ENCODE results near the gene CUEDC1.

The CUEDC1 gene

GRCh38 chr17:57895382-57896060, 59.7 kb downstream of the CUEDC1 start:
- Histone ChIP-seq H3K79me1 (ENCODE audit: low read depth, low read length) (peaks cover 5% of the 10 kb centered on the region), H3K18ac (ENCODE audit: low read length) (peak overlapping the region; percentile 88), H2BK5ac (ENCODE audit: low read length) (no peak overlapping the region), H3K23ac (ENCODE audit: low read depth, low read length, poor library complexity) (no peak overlapping the region), H3K14ac (ENCODE audit: low read length) (peak overlapping the region; percentile 27), H3K4me1 (ENCODE audit: control insufficient read depth in 2 of 2, insufficient read depth in 1 of 2, low read depth in 1 of 2, low read length in 2 of 2) (peaks cover 41 to 47% of the 10 kb centered on the region in 2 donors), H2BK15ac (ENCODE audit: low read length) (peak overlapping the region; percentile 59), H2AFZ (ENCODE audit: low read length) (no peak overlapping the region), H2BK12ac (ENCODE audit: low read length) (peak overlapping the region; percentile 97), H3K9ac (ENCODE audit: low read depth, low read length, poor library complexity) (no peak overlapping the region), H3K36me3 (replicated peaks in 1 of 2; ENCODE audit: control insufficient read depth in 2 of 2, insufficient read depth in 2 of 2, low read length in 2 of 2) (peaks cover 0 to 10% of the 10 kb centered on the region in 2 donors), H2BK120ac (ENCODE audit: low read depth, low read length) (no peak overlapping the region), H4K8ac (ENCODE audit: low read depth, low read length) (no peak overlapping the region), H3K27me3 (ENCODE audit: control insufficient read depth in 3 of 3, insufficient read depth in 3 of 3, low read depth in 1 of 3, low read length in 3 of 3) (no peaks in the 10 kb centered on the region), H3K9me3 (replicated peaks in 1 of 2; ENCODE audit: control insufficient read depth in 2 of 2, insufficient read depth in 1 of 2, low read depth in 1 of 2, low read length in 2 of 2) (no peaks in the 10 kb centered on the region), H3K4ac (ENCODE audit: low read length) (no peak overlapping the region), H3K4me3 (ENCODE audit: low read length in 2 of 2) (no peak overlapping the region), H2AK5ac (ENCODE audit: low read depth, low read length) (peak overlapping the region; percentile 93), H3K4me2 (ENCODE audit: insufficient read depth, low read length, poor library complexity, severe bottlenecking) (no peak overlapping the region), H4K91ac (ENCODE audit: low read depth, low read length, poor library complexity) (no peak overlapping the region), H3K27ac (replicated peaks; ENCODE audit: low read length) (no peak overlapping the region)
- no CpG with 5 or more reads among the region's 8 CpGs for WGBS, 2 donors (ENCODE audit: extremely low coverage in 2 of 2, insufficient read length in 2 of 2, insufficient replicate concordance in 1 of 2)
- no peak for DNase-seq (ENCODE audit: low spot score)

- WGBS, 2 donors (ENCODE audit: extremely low coverage in 2 of 2, insufficient read length in 2 of 2, insufficient replicate concordance in 1 of 2) = no CpG with 5 or more reads among the region's 1 CpG
- no peak overlapping the region for H3K23ac ChIP-seq (ENCODE audit: low read depth, low read length, poor library complexity)
- H3K36me3 ChIP-seq (replicated peaks in 1 of 2; ENCODE audit: control insufficient read depth in 2 of 2, insufficient read depth in 2 of 2, low read length in 2 of 2) = peaks cover 0 to 10% of the 10 kb centered on the region in 2 donors
- no peaks in the 10 kb centered on the region for H3K9me3 ChIP-seq (replicated peaks in 1 of 2; ENCODE audit: control insufficient read depth in 2 of 2, insufficient read depth in 1 of 2, low read depth in 1 of 2, low read length in 2 of 2)
- H3K9ac ChIP-seq (ENCODE audit: low read depth, low read length, poor library complexity) = no peak overlapping the region
- H3K4me1 ChIP-seq (ENCODE audit: control insufficient read depth in 2 of 2, insufficient read depth in 1 of 2, low read depth in 1 of 2, low read length in 2 of 2) = peaks cover 38 to 40% of the 10 kb centered on the region in 2 donors
- H2BK12ac ChIP-seq (ENCODE audit: low read length) = peak overlapping the region; percentile 53
- H4K91ac ChIP-seq (ENCODE audit: low read depth, low read length, poor library complexity) = no peak overlapping the region
- no peak overlapping the region for H3K14ac ChIP-seq (ENCODE audit: low read length)
- no peak overlapping the region for H3K4ac ChIP-seq (ENCODE audit: low read length)
- H3K4me2 ChIP-seq (ENCODE audit: insufficient read depth, low read length, poor library complexity, severe bottlenecking) = no peak overlapping the region
- H4K8ac ChIP-seq (ENCODE audit: low read depth, low read length) = no peak overlapping the region
- no peak overlapping the region for H2AK5ac ChIP-seq (ENCODE audit: low read depth, low read length)
- peaks cover 5% of the 10 kb centered on the region for H3K79me1 ChIP-seq (ENCODE audit: low read depth, low read length)
- H2BK15ac ChIP-seq (ENCODE audit: low read length) = no peak overlapping the region
- no peak overlapping the region for H2BK5ac ChIP-seq (ENCODE audit: low read length)
- H2BK120ac ChIP-seq (ENCODE audit: low read depth, low read length) = peak overlapping the region; percentile 17
- DNase-seq (ENCODE audit: low spot score) = no peak
- peak overlapping the region; percentile 71 for H3K18ac ChIP-seq (ENCODE audit: low read length)
- no peaks in the 10 kb centered on the region for H3K27me3 ChIP-seq (ENCODE audit: control insufficient read depth in 3 of 3, insufficient read depth in 3 of 3, low read depth in 1 of 3, low read length in 3 of 3)
- no peak overlapping the region for H3K4me3 ChIP-seq (ENCODE audit: low read length in 2 of 2)
- no peak overlapping the region for H2AFZ ChIP-seq (ENCODE audit: low read length)
- no peak overlapping the region for H3K27ac ChIP-seq (replicated peaks; ENCODE audit: low read length)
Observed at GRCh38 chr17:57894848-57895247, 60.4 kb downstream of the CUEDC1 start.

- H3K4ac ChIP-seq (ENCODE audit: low read length) = no peak overlapping the region
- peak overlapping the region; percentile 95 for H3K27ac ChIP-seq (replicated peaks; ENCODE audit: low read length)
- H2BK12ac ChIP-seq (ENCODE audit: low read length) = no peak overlapping the region
- no peaks in the 10 kb centered on the region for H3K27me3 ChIP-seq (ENCODE audit: control insufficient read depth in 3 of 3, insufficient read depth in 3 of 3, low read depth in 1 of 3, low read length in 3 of 3)
- no peak overlapping the region for H2BK120ac ChIP-seq (ENCODE audit: low read depth, low read length)
- peak; percentile 77 for DNase-seq (ENCODE audit: low spot score)
- H3K4me1 ChIP-seq (ENCODE audit: control insufficient read depth in 2 of 2, insufficient read depth in 1 of 2, low read depth in 1 of 2, low read length in 2 of 2) = peaks cover 23 to 25% of the 10 kb centered on the region in 2 donors
- H3K23ac ChIP-seq (ENCODE audit: low read depth, low read length, poor library complexity) = no peak overlapping the region
- no peak overlapping the region for H2AK5ac ChIP-seq (ENCODE audit: low read depth, low read length)
- H3K18ac ChIP-seq (ENCODE audit: low read length) = peak overlapping the region; percentile 88
- peaks cover 3% of the 10 kb centered on the region for H3K79me1 ChIP-seq (ENCODE audit: low read depth, low read length)
- H2BK15ac ChIP-seq (ENCODE audit: low read length) = no peak overlapping the region
- no peak overlapping the region for H3K14ac ChIP-seq (ENCODE audit: low read length)
- H2BK5ac ChIP-seq (ENCODE audit: low read length) = peak overlapping the region; percentile 69
- peaks cover 0 to 10% of the 10 kb centered on the region in 2 donors for H3K36me3 ChIP-seq (replicated peaks in 1 of 2; ENCODE audit: control insufficient read depth in 2 of 2, insufficient read depth in 2 of 2, low read length in 2 of 2)
- peak overlapping the region; percentile 81 for H4K91ac ChIP-seq (ENCODE audit: low read depth, low read length, poor library complexity)
- H3K4me3 ChIP-seq (ENCODE audit: low read length in 2 of 2) = peak overlapping the region in 1 of 2 donors; percentile 37
- peak overlapping the region; percentile 26 for H4K8ac ChIP-seq (ENCODE audit: low read depth, low read length)
- H3K9me3 ChIP-seq (replicated peaks in 1 of 2; ENCODE audit: control insufficient read depth in 2 of 2, insufficient read depth in 1 of 2, low read depth in 1 of 2, low read length in 2 of 2) = no peaks in the 10 kb centered on the region
- WGBS, 2 donors (ENCODE audit: extremely low coverage in 2 of 2, insufficient read length in 2 of 2, insufficient replicate concordance in 1 of 2) = no CpG with 5 or more reads among the region's 16 CpGs
- peak overlapping the region; percentile 34 for H3K9ac ChIP-seq (ENCODE audit: low read depth, low read length, poor library complexity)
- peak overlapping the region; percentile 32 for H3K4me2 ChIP-seq (ENCODE audit: insufficient read depth, low read length, poor library complexity, severe bottlenecking)
- peak overlapping the region; percentile 63 for H2AFZ ChIP-seq (ENCODE audit: low read length)
Observed at GRCh38 chr17:57892820-57893595, 62.2 kb downstream of the CUEDC1 start.
